Endodermal cell (in vitro differentiated cells): ENCODE results near the gene ATG16L2. TPM values are rescaled to one million over a fixed set of nuclear protein-coding genes. Genes with fewer than 3 reads are reported as not detected.

ENCODE experiments used
- DNase-seq: peaks from one replicate; pipeline ENCODE4 v3.0.0-alpha.2; 2017
- H3K27ac ChIP-seq: 2 replicates; pipeline ENCODE4 v1.5.1; 2013; ENCODE audit warnings: mild to moderate bottlenecking, low read depth, low read length, moderate library complexity
- H3K27me3 ChIP-seq: 2 replicates; pipeline ENCODE4 v1.6.1; 2013; ENCODE audit warnings: mild to moderate bottlenecking, low read length, moderate library complexity; ENCODE audit not compliant: insufficient read depth, control insufficient read depth, poor library complexity, severe bottlenecking
- H3K36me3 ChIP-seq: 2 replicates; pipeline ENCODE4 v1.7.0; 2013; ENCODE audit warnings: mild to moderate bottlenecking, low read length, moderate library complexity; ENCODE audit not compliant: control insufficient read depth, insufficient read depth
- H3K4me1 ChIP-seq: one replicate; pipeline ENCODE4 v1.7.0; 2013; ENCODE audit warnings: low read length; ENCODE audit not compliant: control insufficient read depth, insufficient read depth
- H3K4me3 ChIP-seq: 2 replicates; pipeline ENCODE4 v1.5.1; 2013; ENCODE audit warnings: mild to moderate bottlenecking, low read length, moderate library complexity
- H3K9ac ChIP-seq: 2 replicates; pipeline ENCODE4 v1.6.1; 2013; ENCODE audit warnings: mild to moderate bottlenecking, low read length, moderate library complexity; ENCODE audit not compliant: poor library complexity, severe bottlenecking; ENCODE audit errors: extremely low read depth
- H3K9me3 ChIP-seq: 2 replicates; pipeline ENCODE4 v1.6.1; 2013; ENCODE audit warnings: mild to moderate bottlenecking, low read length, moderate library complexity; ENCODE audit not compliant: control insufficient read depth
- H3K27ac Mint-ChIP-seq: 2 replicates; pipeline ENCODE4 v1.8.0; 2020; ENCODE audit warnings: mixed read lengths
- H3K27me3 Mint-ChIP-seq: 2 replicates; pipeline ENCODE4 v1.8.0; 2021; ENCODE audit warnings: mild to moderate bottlenecking, mixed read lengths; ENCODE audit not compliant: insufficient read depth
- H3K36me3 Mint-ChIP-seq: 2 replicates; pipeline ENCODE4 v1.8.0; 2020; ENCODE audit warnings: low read depth, mixed read lengths
- H3K4me1 Mint-ChIP-seq: 2 replicates; pipeline ENCODE4 v1.8.0; 2020; ENCODE audit warnings: mixed read lengths
- H3K4me3 Mint-ChIP-seq: 2 replicates; pipeline ENCODE4 v1.8.0; 2020; ENCODE audit warnings: mild to moderate bottlenecking, moderate library complexity, mixed read lengths
- H3K9me3 Mint-ChIP-seq: 2 replicates; pipeline ENCODE4 v1.8.0; 2020; ENCODE audit warnings: mild to moderate bottlenecking, mixed read lengths
- WGBS, 2 experiments: methylation state at CpG; one replicate each; pipeline versions ENCODE4 v1.1.5 to v1.1.7; 2013; ENCODE audit warnings: missing lambda C conversion rate in 2 of 2, mixed read lengths in 1 of 2; ENCODE audit not compliant: insufficient coverage in 1 of 2, insufficient read length in 1 of 2; 5-methylcytosine and 5-hydroxymethylcytosine counted together
- total RNA-seq, 2 donors: library from RNA; stranded (reverse); fragmentation: NEBNext Ultra II Directional in 1 of 2; extraction: Animal tissue kit (Norgen Biotek cat#: 25700) in 1 of 2; gene quantifications; 2 replicates in 1 of 2; 3 replicates in 1 of 2; pipeline ENCODE4 v1.2.1, GENCODE V29; 2021
- TF ChIP-seq, protein P1 (sequence below): fragments of 200-600 bp; sonication (generic); conservative IDR thresholded peaks from 2 replicates; pipeline ENCODE4 v1.5.0; 2021; ENCODE audit warnings: antibody characterized with exemption, mild to moderate bottlenecking

ATG16L2 gene
- total RNA-seq, 2 donors from 2014 or later = 32.2 to 34.2 TPM

DNA sequence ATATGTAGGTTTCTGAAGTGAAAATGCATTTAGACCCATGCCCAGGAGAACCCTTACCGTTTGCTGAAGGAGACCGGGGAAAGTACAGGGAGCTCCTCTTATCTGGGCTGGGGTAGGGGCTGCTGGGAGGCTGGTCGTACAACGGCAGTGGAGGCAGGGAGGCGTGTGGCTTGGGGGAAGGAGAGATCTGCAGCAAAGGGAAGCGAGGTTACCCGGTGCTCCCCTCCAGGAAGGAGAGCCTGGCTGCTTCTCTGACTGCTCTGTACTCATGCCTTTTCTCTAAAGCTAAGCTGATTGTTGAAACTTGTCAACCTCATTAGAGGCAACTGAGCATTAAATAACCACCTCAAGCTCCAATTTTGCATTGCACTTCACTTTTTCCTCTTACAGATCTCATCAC lies 27.2 kb downstream of the ATG16L2 start:
- H3K4me1 ChIP-seq = no peaks in the 10 kb centered on the region
- H3K9ac ChIP-seq = no peak overlapping the region
- Mint-ChIP-seq H3K27me3 (no peaks in the 10 kb centered on the region), H3K9me3 (no peaks in the 10 kb centered on the region), H3K36me3 (no peaks in the 10 kb centered on the region), H3K4me3 (no peak overlapping the region), H3K27ac (no peak overlapping the region), H3K4me1 (no peaks in the 10 kb centered on the region)
- WGBS, 2 experiments = 93 to 94% methylated on average over 7 of the region's 7 CpGs
- no peak for DNase-seq
- H3K27ac ChIP-seq = no peak overlapping the region
- no peaks in the 10 kb centered on the region for H3K9me3 ChIP-seq
- no peaks in the 10 kb centered on the region for H3K27me3 ChIP-seq
- H3K4me3 ChIP-seq = no peak overlapping the region
- no peaks in the 10 kb centered on the region for H3K36me3 ChIP-seq
- TF ChIP-seq, protein P1, sequence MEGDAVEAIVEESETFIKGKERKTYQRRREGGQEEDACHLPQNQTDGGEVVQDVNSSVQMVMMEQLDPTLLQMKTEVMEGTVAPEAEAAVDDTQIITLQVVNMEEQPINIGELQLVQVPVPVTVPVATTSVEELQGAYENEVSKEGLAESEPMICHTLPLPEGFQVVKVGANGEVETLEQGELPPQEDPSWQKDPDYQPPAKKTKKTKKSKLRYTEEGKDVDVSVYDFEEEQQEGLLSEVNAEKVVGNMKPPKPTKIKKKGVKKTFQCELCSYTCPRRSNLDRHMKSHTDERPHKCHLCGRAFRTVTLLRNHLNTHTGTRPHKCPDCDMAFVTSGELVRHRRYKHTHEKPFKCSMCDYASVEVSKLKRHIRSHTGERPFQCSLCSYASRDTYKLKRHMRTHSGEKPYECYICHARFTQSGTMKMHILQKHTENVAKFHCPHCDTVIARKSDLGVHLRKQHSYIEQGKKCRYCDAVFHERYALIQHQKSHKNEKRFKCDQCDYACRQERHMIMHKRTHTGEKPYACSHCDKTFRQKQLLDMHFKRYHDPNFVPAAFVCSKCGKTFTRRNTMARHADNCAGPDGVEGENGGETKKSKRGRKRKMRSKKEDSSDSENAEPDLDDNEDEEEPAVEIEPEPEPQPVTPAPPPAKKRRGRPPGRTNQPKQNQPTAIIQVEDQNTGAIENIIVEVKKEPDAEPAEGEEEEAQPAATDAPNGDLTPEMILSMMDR = no peak

DNA sequence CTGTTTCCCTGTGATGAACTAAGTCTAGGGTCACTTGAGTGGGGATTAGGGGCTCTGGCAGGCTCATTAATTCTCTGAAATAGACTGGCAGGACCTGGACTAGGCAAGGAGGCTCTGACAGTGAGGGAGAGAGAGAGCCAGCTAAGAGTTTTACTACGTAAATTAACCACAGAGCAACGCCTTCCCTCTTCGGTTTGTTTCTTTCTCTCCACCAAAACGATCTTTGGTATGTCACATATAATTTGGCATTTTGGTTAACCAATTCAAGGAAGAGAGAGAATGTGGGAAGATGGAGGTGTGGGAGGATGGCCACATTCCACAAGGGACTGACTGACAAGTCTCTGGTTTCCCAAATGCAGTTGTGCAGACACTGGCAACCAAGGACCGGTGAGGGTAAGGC lies 27.9 kb downstream of the ATG16L2 start:
- no peak overlapping the region for H3K4me3 Mint-ChIP-seq
- Histone ChIP-seq H3K9ac (no peak overlapping the region), H3K27ac (no peak overlapping the region), H3K27me3 (no peaks in the 10 kb centered on the region), H3K4me3 (no peak overlapping the region), H3K9me3 (no peaks in the 10 kb centered on the region), H3K36me3 (no peaks in the 10 kb centered on the region), H3K4me1 (no peaks in the 10 kb centered on the region)
- TF ChIP-seq, protein P1 = no peak
- H3K27me3 Mint-ChIP-seq = no peaks in the 10 kb centered on the region
- no peak overlapping the region for H3K27ac Mint-ChIP-seq
- WGBS, 2 experiments = 80 to 95% methylated on average over 2 to 5 of the region's 5 CpGs
- no peaks in the 10 kb centered on the region for H3K4me1 Mint-ChIP-seq
- DNase-seq = no peak
- H3K9me3 Mint-ChIP-seq = no peaks in the 10 kb centered on the region
- H3K36me3 Mint-ChIP-seq = no peaks in the 10 kb centered on the region

GRCh38 chr11:72842653-72843330 lies 28.6 kb downstream of the ATG16L2 start:
- no peak overlapping the region for H3K27ac ChIP-seq
- no peaks in the 10 kb centered on the region for H3K9me3 Mint-ChIP-seq
- no peaks in the 10 kb centered on the region for H3K36me3 Mint-ChIP-seq
- H3K27me3 ChIP-seq = no peaks in the 10 kb centered on the region
- H3K4me1 ChIP-seq = no peaks in the 10 kb centered on the region
- H3K9me3 ChIP-seq = no peaks in the 10 kb centered on the region
- H3K4me3 ChIP-seq = no peak overlapping the region
- H3K4me1 Mint-ChIP-seq = no peaks in the 10 kb centered on the region
- WGBS, 2 experiments = 90 to 93% methylated on average over 12 to 14 of the region's 14 CpGs
- no peak overlapping the region for H3K27ac Mint-ChIP-seq
- H3K27me3 Mint-ChIP-seq = no peaks in the 10 kb centered on the region
- no peak overlapping the region for H3K4me3 Mint-ChIP-seq
- TF ChIP-seq, protein P1 = no peak
- H3K9ac ChIP-seq = no peak overlapping the region
- H3K36me3 ChIP-seq = no peaks in the 10 kb centered on the region
- no peak for DNase-seq
